CD4-positive, alpha-beta T cell treated with Interferon gamma for 1 hour (primary cell): ENCODE measurements around the gene TMEM164.
"Not testable (repeated sequence)": the region's sequence is repeated elsewhere in the genome, so short reads cannot be mapped to it uniquely, and the experiment has no call there.

ENCODE experiments used
- DNase-seq: peaks from one replicate; pipeline ENCODE4 v3.0.0-alpha.2; 2020

TMEM164 gene

GRCh38 chrX:110138557-110138956, 135.6 kb downstream of the TMEM164 start:
- DNase-seq = no peak

GRCh38 chrX:110139172-110139571, 136.3 kb downstream of the TMEM164 start:
- no peak for DNase-seq

- no peak for DNase-seq
Observed at GRCh38 chrX:110142096-110142495, 139.2 kb downstream of the TMEM164 start.

- DNase-seq = no peak
Observed at GRCh38 chrX:110143454-110144210, 140.7 kb downstream of the TMEM164 start.

- DNase-seq = no peak
Observed at GRCh38 chrX:110145311-110145710, 142.4 kb downstream of the TMEM164 start.

GRCh38 chrX:110145854-110146253, 142.9 kb downstream of the TMEM164 start:
- peak; percentile 11 for DNase-seq

GRCh38 chrX:110146521-110146920, 143.6 kb downstream of the TMEM164 start:
- DNase-seq = no peak

GRCh38 chrX:110153244-110153643, 150.3 kb downstream of the TMEM164 start:
- no peak for DNase-seq

GRCh38 chrX:110153896-110154295, 151.0 kb downstream of the TMEM164 start:
- no peak for DNase-seq

GRCh38 chrX:110154328-110154727, 151.4 kb downstream of the TMEM164 start:
- DNase-seq = not testable (repeated sequence)

GRCh38 chrX:110155759-110156158, 152.8 kb downstream of the TMEM164 start:
- no peak for DNase-seq

- no peak for DNase-seq
Observed at GRCh38 chrX:110156167-110156754, 153.3 kb downstream of the TMEM164 start.

GRCh38 chrX:110157444-110157843, 154.5 kb downstream of the TMEM164 start:
- no peak for DNase-seq

- DNase-seq = no peak
Observed at GRCh38 chrX:110159235-110159634, 156.3 kb downstream of the TMEM164 start.

- DNase-seq = no peak
Observed at GRCh38 chrX:110159865-110160264, 157.0 kb downstream of the TMEM164 start.

- DNase-seq = no peak
Observed at GRCh38 chrX:110161361-110161686, 158.4 kb downstream of the TMEM164 start.

- no peak for DNase-seq
Observed at GRCh38 chrX:110162131-110162530, 159.2 kb downstream of the TMEM164 start.

GRCh38 chrX:110162867-110163266, 160.0 kb downstream of the TMEM164 start:
- no peak for DNase-seq

- no peak for DNase-seq
Observed at GRCh38 chrX:110163488-110163887, 160.6 kb downstream of the TMEM164 start.

- peak; percentile 26 for DNase-seq
Observed at GRCh38 chrX:110167952-110168451, 165.1 kb downstream of the TMEM164 start.

GRCh38 chrX:110168585-110168984, 165.7 kb downstream of the TMEM164 start:
- DNase-seq = no peak

- DNase-seq = no peak
Observed at GRCh38 chrX:110170029-110170428, 167.1 kb downstream of the TMEM164 start.

- DNase-seq = no peak
Observed at GRCh38 chrX:110171442-110171841, 168.5 kb downstream of the TMEM164 start.

- DNase-seq = peak; percentile 61
Observed at GRCh38 chrX:110172215-110172614, 169.3 kb downstream of the TMEM164 start.
